ENCODE data around the gene TFDP1.
A peak's percentile ranks its signal among the peaks of the same experiment; 100 is the strongest.
"Not testable (repeated sequence)": the region's sequence is repeated elsewhere in the genome, so short reads cannot be mapped to it uniquely, and the experiment has no call there.

The TFDP1 gene

DNA sequence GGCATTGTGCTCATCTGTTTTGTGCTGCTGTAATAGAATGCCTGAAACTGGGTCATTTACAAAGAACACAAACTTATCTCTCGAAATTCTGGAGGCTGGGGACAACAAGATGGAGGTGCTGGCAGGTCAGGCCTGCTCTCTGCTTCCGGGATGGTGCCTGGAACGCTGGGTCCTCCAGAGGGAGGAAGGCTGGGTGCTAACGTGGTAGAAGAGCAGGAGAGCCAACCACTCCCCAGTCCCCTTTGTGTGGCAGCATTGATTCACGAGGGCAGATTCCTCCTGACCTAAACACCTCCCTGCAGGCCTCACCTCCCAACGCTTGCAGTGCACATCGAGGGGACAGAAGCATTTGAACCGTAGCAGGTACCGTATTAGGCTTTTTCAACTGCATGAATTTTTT, 34.1 kb upstream of the TFDP1 start:
- DNase-seq (ENCODE audit: low spot score), result no peak

GRCh38 chr13:113551081-113552000, 33.2 kb upstream of the TFDP1 start:
- no peak for DNase-seq (ENCODE audit: low spot score)

DNA sequence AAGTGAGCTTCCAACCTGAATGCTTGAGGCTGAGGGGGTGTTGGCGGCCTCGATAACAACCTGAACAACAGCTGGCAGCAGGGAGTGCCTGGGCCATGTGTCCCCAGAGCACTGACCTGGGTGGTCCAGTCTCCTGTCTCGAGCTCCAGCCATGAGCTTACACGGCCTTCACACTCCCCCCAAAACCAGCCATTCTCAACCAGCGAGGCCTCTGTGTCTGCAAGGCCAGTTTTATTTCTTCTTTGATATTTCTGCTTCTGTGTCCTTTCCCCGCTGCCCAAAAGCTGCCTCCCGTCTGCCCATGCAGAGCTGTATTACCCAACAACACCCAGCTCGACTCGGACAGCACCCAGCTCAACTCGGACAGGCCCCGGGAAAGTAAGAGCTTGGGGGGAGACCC, 32.5 kb upstream of the TFDP1 start:
- no peak for DNase-seq (ENCODE audit: low spot score)

DNA sequence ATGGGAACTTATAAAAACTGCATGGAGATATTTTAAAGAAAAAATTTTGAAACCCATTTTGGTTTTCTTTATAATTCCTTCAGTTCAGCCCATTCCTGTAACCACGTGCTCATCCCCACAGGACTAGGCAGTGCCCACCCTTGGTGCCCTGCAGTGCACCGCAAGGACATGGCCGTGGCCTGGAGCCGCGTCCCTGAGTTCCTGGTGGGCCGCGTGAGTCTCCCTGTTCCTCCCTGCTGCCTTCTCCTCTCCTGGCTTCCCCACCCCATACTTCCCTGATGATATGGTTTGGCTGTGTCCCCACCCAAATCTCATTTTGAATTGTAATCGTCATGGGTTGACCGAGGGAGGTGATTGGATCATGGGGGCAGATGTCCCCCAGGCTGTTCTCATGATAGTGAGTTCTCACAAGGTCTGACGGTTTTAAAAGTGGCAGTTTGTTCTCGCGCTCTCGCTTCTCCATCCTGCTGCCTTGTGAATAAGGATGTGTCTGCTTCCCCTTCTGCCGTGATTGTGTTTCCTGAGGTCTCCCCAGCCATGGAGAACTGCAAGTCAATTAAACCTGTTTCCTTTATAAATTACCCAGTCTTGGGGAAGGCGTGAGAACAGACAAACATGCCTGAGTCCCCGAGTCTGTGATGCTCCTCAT, 31.6 kb upstream of the TFDP1 start:
- no peak for DNase-seq (ENCODE audit: low spot score)

DNA sequence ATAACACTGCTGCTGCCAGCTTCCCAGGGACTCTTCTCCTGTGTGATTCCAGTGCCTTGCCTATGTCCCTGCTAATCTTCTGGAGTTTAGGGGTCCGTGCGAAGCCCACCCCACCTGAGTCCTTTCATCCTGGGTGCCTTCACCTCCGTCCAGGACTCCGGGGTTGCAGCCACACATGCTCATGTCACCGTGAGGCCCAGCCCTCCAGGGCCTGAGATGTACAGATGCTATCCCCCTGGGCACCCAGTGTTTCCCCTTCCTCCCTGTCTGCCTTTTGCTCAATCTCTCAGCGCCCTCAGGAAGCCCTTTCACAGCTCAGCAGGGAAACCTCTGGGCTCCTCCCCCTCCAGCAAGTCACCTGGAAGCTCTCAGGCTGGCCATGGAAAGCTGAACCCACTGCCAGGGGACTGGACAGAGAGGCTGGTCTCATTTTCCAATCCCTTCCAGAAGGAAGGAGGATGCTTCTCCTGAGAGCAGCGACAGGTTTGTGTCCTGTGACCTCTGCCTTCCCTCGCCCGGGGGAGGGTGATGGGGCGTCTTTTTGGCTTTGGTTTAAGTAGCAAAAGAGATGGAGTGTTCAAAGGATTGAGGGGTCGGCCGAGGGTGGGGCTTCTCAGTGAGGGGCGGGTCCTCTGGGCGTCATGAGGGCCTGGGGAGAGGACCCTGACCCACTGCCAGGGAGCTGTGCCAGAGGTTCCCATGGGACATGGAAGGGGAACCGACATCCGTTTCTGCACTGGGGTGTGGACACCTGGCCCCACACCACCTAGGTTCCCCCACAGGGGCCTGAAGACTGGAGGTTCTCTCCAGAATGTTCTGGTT, 30.8 kb upstream of the TFDP1 start:
- DNase-seq (ENCODE audit: low spot score), result no peak

GRCh38 chr13:113554333-113554700, 30.2 kb upstream of the TFDP1 start:
- no peak for DNase-seq (ENCODE audit: low spot score)

GRCh38 chr13:113555141-113555540, 29.4 kb upstream of the TFDP1 start:
- no peak for DNase-seq (ENCODE audit: low spot score)

- no peak for DNase-seq (ENCODE audit: low spot score)
Measured at GRCh38 chr13:113557013-113557412, 27.5 kb upstream of the TFDP1 start.

- no peak for DNase-seq (ENCODE audit: low spot score)
Measured at GRCh38 chr13:113558461-113558860, 26.1 kb upstream of the TFDP1 start.

GRCh38 chr13:113559061-113559460, 25.5 kb upstream of the TFDP1 start:
- no peak for DNase-seq (ENCODE audit: low spot score)

GRCh38 chr13:113559901-113560644, 24.5 kb upstream of the TFDP1 start:
- no peak for DNase-seq (ENCODE audit: low spot score)

DNA sequence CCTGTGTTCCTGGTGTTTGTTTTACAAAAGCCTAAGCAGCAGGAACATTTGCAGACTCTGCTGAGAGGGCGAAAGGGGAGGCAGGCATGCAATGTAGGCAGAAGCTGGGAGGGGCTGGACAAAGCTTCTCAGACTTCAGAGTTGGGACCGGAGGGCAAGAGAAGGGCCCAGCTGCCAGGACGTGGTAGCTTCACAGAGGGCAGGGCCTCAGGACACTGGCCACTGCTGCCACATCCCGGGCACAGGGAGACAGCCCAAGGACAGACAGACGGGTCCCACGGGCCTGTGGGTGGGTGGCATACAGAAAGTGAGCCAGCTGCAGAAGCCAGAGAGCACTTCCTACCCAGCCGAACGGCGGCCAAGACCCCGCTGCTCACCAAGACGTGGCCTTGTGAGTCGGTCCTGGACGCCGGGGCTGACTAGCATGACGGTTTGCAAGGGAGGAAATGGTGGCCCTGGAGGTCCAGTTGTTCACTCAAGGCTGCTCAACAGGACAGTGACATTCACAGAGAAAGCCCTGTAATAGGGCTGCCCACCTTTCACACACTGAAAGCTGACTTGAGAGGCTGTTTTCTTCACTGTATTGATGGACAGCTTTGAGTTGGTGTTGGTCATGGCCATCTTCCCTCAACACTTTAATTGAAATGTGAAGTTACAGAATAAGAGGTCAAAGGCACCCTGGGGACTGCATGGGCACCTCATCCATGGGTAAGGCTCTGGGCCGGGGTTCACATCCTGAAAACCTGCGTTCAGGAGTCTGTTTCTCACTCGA, 23.7 kb upstream of the TFDP1 start:
- DNase-seq (ENCODE audit: low spot score), result no peak

GRCh38 chr13:113561417-113562084, 23.0 kb upstream of the TFDP1 start:
- no peak for DNase-seq (ENCODE audit: low spot score)

DNA sequence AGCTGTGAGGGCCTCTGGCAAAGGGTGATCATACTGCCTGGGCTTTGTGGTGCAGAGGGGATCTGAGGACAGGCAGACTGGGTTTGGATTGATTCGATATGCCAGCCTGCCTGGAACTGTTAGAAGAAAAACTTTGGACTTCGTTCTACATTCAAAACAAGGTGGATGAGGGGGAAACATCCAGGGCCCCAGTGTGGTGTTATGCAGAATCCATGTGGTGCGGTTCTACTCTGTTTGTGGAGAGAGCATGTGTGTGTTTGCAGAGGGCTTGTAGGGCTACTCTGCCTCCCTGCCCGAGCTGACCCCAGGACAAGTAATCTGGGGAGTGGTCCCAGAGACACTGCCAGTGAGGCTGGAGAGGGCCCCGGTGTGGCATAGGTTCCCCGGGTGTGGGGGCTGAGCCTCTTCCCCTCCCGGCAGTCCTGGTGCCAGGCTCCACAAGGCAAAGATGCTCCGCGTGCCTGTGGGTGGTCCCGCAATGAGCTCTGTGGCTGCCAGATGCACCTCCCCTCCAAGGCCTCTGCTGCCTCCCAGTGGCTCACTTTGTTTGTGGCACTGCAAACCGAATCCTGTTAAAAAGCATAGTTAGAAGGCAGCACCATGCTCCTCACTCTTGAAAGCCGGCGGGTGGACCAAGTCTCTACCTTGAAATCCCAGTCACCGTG, 22.3 kb upstream of the TFDP1 start:
- peak; percentile 60 for DNase-seq (ENCODE audit: low spot score)

DNA sequence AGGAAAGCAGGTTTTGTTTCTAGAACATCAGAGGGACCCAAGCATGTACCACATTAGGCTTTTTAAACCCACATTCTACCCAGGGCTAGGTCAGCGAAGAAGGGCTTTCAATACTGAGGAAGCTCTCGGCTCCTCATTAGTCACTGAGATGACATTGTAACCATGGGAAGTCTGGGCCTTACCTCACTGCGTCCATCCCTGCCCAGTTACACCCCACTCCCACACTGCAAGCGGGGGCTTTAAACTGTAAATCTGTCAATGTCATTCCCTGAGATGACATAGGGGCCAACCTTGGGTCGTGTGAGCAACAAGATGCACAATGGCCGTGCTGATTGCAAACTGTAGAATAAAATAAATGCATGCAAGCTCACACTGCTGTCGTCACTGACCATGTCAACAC, 21.7 kb upstream of the TFDP1 start:
- no peak for DNase-seq (ENCODE audit: low spot score)

DNA sequence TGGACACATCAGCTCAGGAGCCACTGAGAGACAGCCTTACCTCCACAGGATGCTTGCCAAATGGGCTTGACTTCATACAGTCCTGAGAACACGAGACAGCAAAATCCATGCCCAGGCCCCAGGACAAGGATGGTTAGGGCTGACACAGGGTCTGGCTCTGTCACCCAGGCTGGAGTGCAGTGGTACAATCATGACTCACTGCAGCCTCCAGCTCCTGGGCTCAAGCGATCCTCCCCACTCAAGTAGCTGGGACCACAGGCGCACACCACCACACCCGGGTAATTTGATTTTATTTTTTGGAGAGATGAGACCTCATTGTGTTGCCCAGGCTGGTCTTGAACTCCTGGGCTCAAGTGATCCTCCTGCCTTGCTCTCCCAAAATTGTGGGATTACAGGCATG, 21.0 kb upstream of the TFDP1 start:
- DNase-seq (ENCODE audit: low spot score), result not testable (repeated sequence)

DNA sequence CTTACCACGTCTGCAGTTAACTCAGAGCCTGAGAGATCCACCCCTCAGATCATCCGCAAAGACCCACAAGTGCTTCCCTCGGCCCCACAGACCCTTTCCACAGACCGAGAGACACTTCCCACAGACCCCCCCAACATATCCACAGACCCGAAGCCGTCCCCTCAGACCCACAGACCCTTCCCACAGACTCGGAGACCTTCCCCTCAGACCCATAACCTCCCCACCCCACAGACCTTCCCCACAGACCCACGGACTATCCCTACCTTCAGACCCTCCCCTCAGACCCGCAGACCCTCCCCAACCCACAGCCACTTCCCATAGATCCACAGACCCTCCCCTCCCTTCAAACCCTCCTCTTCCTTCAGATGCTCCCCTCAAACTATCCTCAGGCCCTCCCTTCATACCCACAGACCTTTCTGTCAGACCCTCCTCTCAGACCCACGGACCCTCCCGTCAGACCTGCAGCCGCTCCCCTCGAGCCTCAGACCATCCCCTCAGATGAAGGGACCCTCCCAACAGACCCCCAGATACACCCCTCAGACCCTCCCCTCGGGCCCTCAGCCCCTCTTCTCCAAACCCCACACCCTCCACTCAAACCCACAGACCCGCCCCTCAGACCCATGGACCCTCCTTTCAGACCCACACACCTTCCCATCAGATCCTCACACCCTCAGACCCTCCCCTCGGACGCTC, 20.1 kb upstream of the TFDP1 start:
- DNase-seq (ENCODE audit: low spot score), result no peak

DNA sequence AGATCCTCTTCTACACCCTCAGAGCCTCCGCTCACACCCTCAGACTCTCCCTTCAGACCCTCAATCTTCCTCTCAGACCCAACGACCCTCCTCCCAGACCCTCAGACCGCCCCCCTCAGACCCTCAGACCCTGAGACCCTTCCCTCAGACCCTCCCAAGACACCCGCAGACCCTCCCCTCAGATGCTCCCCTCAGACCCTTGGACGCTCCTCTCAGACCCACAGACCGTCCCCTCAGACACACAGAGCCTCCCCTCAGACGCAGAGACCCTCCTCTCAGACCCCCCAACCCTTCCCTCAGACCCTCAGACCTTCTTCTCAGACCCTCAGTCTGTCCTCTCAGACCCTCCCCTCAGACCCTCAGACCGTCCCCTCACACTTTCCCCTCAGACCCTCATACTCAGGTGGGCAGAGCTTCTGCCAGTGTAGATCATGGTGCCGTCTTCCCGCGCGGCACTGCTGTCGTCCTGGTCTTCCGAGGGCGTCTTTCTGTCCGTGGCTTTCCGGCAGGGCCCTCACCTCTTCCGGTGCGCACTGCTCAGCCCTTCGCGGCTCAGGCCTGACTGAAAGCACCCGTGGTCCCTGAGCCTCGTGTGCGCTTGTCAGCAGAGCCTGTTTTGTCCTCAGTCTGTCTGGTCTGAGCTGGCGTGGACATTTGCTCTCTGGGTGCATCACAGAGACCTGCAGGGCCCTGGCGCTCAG, 18.9 kb upstream of the TFDP1 start:
- DNase-seq (ENCODE audit: low spot score), result no peak

GRCh38 chr13:113566227-113566561, 18.4 kb upstream of the TFDP1 start:
- no peak for DNase-seq (ENCODE audit: low spot score)
